Progenitor cell of endocrine pancreas (in vitro differentiated cells): ENCODE data around the gene BICDL1. TPM values are rescaled to one million over a fixed set of nuclear protein-coding genes. Genes with fewer than 3 reads are reported as not detected.

Source experiments
- DNase-seq: peaks from one replicate; pipeline ENCODE4 v3.0.0; 2021; ENCODE audit warnings: low spot score; ENCODE audit not compliant: unreplicated experiment
- H3K27ac Mint-ChIP-seq: 2 replicates; pipeline ENCODE4 v1.8.0; 2021; ENCODE audit warnings: mild to moderate bottlenecking, moderate library complexity, mixed read lengths
- H3K27me3 Mint-ChIP-seq: 2 replicates; pipeline ENCODE4 v1.8.0; 2021; ENCODE audit warnings: mixed read lengths
- H3K36me3 Mint-ChIP-seq: 2 replicates; pipeline ENCODE4 v1.8.0; 2022; ENCODE audit warnings: mixed read lengths; ENCODE audit not compliant: insufficient read depth
- H3K4me1 Mint-ChIP-seq: 2 replicates; pipeline ENCODE4 v1.8.0; 2021; ENCODE audit warnings: low read depth, mixed read lengths
- H3K4me3 Mint-ChIP-seq: 2 replicates; pipeline ENCODE4 v1.8.0; 2021; ENCODE audit warnings: low read depth, mild to moderate bottlenecking, moderate library complexity, mixed read lengths
- H3K9me3 Mint-ChIP-seq: 2 replicates; pipeline ENCODE4 v1.8.0; 2021; ENCODE audit warnings: low read depth, mixed read lengths
- total RNA-seq: library from RNA; stranded (reverse); gene quantifications from 2 replicates; pipeline ENCODE4 v1.2.1, GENCODE V29; 2021
- TF ChIP-seq, protein P1 (sequence below): fragments of 200-600 bp; sonication (generic); IDR thresholded peaks from one replicate; pipeline ENCODE4 v1.5.0; 2021; ENCODE audit warnings: antibody characterized with exemption, mild to moderate bottlenecking; ENCODE audit not compliant: unreplicated experiment

Gene BICDL1
- total RNA-seq, 1 donor from 2014 or later = 11.1 TPM

DNA sequence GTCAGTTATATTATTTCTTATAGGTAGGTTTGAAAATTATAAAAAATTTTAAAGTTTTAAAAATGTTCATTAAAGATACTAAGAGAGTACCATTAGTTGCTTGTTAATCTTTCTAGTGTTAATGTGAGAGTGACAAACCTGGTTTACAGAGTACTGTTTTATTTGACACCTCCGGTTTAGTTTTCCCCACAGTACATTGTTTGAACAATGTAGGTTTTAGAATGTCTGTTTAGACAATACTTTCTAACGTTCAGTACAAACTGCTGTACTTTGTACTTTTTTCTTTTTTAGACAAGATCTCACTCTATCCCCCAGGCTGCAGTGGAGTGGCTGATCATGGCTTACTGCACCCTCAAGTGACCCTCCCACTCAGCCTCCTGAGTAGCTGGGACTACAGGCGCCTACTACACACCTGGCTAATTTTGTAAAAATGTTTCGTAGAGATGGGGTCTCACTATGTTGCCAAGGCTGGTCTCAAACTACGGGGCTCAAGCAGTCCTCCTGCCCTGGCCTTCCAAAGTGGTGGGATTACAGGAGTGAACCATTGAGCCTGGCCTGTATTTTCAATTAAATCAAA is 3.2 kb downstream of the BICDL1 start:
- H3K36me3 Mint-ChIP-seq = no peaks in the 10 kb centered on the region
- TF ChIP-seq, protein P1, sequence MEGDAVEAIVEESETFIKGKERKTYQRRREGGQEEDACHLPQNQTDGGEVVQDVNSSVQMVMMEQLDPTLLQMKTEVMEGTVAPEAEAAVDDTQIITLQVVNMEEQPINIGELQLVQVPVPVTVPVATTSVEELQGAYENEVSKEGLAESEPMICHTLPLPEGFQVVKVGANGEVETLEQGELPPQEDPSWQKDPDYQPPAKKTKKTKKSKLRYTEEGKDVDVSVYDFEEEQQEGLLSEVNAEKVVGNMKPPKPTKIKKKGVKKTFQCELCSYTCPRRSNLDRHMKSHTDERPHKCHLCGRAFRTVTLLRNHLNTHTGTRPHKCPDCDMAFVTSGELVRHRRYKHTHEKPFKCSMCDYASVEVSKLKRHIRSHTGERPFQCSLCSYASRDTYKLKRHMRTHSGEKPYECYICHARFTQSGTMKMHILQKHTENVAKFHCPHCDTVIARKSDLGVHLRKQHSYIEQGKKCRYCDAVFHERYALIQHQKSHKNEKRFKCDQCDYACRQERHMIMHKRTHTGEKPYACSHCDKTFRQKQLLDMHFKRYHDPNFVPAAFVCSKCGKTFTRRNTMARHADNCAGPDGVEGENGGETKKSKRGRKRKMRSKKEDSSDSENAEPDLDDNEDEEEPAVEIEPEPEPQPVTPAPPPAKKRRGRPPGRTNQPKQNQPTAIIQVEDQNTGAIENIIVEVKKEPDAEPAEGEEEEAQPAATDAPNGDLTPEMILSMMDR = no peak
- H3K27ac Mint-ChIP-seq = no peak overlapping the region
- no peaks in the 10 kb centered on the region for H3K9me3 Mint-ChIP-seq
- DNase-seq = no peak
- peaks cover 28% of the 10 kb centered on the region for H3K27me3 Mint-ChIP-seq
- H3K4me1 Mint-ChIP-seq = peaks cover 3% of the 10 kb centered on the region
- no peak overlapping the region for H3K4me3 Mint-ChIP-seq

DNA sequence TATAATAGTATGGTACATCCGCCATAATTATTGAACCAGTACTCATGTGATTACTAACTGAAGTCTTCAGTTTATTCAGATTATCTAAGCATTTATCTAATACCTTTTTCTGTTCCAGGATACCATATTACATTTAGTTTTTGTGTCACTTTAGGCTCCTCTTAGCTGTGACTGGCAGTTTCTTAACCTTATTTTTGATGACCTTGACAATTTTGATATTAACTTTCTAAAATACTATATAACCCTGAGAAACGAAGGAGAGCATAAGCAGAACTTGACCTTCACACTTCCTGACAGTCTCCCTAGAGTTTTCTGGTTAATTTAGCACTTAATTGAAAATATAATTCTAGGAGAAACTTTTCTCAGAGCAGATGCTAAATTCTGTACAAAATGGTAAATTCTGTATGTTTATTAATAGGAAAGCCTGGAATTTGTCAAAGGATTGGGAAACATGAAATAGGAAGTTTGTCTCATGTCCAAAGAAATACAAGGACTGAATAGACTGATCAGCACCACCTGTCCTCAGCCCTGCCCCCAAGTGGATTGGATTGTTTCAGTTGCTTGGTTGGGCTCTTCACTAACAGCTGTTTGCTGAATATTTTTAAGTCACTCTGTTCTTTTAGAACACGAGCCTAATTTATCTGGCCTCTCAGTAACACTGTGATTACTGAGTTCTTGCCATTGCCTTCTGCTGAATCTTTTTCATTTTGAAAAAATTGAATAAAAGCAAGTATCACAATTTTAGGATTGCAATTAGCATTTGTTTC is 6.0 kb downstream of the BICDL1 start:
- Mint-ChIP-seq H3K27ac (no peak overlapping the region), H3K9me3 (no peaks in the 10 kb centered on the region), H3K4me3 (no peak overlapping the region), H3K27me3 (peaks cover 15% of the 10 kb centered on the region), H3K4me1 (peaks cover 2% of the 10 kb centered on the region), H3K36me3 (peaks cover 3% of the 10 kb centered on the region)
- DNase-seq = no peak
- TF ChIP-seq, protein P1 = no peak

DNA sequence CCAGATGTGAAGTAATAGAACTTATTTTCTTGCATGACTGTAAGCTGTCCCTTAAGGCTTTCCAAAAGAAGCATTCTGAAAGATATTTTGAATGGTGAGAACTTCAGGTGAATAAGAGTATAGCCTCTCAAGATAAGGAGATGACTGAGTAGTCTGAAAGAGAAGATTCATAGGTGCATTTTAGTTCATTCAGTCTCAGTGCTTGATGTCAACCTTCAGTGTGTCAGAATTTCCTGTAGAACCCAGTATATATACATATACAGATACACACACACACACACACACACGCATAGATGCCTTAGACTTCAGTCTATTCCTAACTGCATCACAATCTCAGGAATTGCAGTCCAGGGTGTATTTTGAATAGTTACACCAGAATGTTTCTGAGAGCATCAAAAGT is 7.4 kb downstream of the BICDL1 start:
- TF ChIP-seq, protein P1 = no peak

DNA sequence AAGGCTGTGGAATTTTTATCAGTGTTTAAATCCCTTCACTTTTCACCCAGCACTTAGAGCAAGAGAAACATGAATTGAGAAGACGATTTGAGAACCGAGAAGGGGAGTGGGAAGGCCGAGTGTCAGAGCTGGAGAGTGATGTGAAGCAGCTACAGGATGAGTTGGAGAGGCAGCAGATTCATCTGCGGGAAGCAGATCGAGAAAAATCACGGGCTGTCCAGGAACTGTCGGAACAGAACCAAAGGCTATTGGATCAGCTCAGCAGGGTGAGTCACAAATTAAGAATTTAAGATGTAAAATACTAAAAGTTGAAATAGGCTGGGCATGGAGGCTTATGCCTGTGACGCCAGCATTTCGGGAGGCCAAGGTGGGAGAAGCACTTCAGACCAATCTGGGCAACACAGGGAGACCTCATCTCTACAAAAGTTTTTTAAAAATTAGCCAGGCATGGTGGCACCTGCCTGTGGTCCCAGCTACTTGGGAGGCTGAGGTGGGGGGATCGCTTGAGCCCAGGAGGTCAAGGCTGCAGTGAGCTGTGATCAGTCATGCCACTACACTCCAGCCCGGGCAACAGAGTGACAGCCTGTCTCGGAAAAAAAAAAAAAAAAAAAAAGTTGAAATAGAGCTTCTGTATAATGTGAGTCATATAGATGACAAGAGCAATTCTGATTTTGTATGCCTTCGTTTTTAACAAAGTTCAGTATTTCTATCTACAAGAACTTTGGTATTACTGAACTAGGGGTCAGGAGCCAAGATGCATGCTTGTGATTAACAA is 9.6 kb downstream of the BICDL1 start:
- TF ChIP-seq, protein P1 = no peak
- H3K9me3 Mint-ChIP-seq = no peaks in the 10 kb centered on the region
- H3K27ac Mint-ChIP-seq = no peak overlapping the region
- H3K36me3 Mint-ChIP-seq = peaks cover 3% of the 10 kb centered on the region
- H3K27me3 Mint-ChIP-seq = no peaks in the 10 kb centered on the region
- H3K4me3 Mint-ChIP-seq = no peak overlapping the region
- DNase-seq = no peak
- no peaks in the 10 kb centered on the region for H3K4me1 Mint-ChIP-seq

More for the DNA sequence above, 7.4 kb downstream of the BICDL1 start:
- H3K4me1 Mint-ChIP-seq = no peaks in the 10 kb centered on the region
- H3K4me3 Mint-ChIP-seq = no peak overlapping the region
- H3K27me3 Mint-ChIP-seq = peaks cover 5% of the 10 kb centered on the region
- H3K27ac Mint-ChIP-seq = no peak overlapping the region
- peaks cover 3% of the 10 kb centered on the region for H3K36me3 Mint-ChIP-seq
- no peaks in the 10 kb centered on the region for H3K9me3 Mint-ChIP-seq
- DNase-seq = no peak

DNA sequence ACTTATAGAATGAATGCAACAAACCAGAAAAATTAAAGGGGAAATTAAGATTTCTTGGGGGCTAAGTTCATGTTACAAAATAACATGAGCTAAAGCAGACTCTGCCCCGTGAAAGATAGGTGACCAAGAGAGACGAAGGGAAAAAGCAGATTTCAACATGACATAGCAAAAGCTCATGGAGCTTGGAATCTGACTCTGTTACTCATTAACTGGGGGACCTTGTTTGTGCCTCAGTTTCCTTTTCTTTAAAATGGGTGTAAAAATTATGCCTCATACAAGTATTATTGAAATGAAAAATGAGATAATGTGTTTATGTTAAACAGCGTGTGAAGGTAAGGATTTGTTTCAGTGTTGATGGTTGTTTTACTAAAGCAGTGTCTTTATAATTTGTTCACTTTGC is 11.5 kb downstream of the BICDL1 start:
- Mint-ChIP-seq H3K9me3 (no peaks in the 10 kb centered on the region), H3K27me3 (no peaks in the 10 kb centered on the region), H3K4me3 (no peak overlapping the region), H3K36me3 (peaks cover 3% of the 10 kb centered on the region), H3K4me1 (no peaks in the 10 kb centered on the region), H3K27ac (no peak overlapping the region)
- TF ChIP-seq, protein P1 = no peak
- DNase-seq = no peak
